Measurements from ENCODE around the gene HLA-DOB.

Gene HLA-DOB

DNA sequence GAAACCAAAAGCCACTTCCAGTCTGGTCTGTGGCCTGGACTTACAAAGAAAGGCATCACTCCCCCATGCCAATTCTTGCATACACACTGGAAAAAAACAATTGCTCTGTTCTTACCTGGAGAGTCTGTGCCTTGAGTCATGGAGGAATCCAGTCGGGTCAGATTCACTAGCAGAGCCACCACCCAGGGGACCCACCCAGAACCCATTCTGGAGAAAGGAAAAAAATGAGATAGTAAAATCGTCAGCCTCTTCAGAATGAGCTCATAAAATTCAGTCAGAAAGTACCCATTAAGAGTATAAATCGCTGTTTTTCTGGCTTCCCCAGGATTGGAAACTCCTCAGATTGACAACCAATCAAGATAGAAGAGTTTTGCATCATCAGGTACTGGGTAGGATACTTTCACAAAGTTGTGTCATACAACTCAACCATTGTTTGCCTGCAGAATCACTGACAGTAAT is at the start of gene HLA-DOB:
Gene HLA-DOB (minus strand): TSS at position 257 of the 459 bp plus-strand sequence. CDS start 51 bp downstream, at position 206.
- DNase-seq (ENCODE audit: low read depth), result no peak

DNA sequence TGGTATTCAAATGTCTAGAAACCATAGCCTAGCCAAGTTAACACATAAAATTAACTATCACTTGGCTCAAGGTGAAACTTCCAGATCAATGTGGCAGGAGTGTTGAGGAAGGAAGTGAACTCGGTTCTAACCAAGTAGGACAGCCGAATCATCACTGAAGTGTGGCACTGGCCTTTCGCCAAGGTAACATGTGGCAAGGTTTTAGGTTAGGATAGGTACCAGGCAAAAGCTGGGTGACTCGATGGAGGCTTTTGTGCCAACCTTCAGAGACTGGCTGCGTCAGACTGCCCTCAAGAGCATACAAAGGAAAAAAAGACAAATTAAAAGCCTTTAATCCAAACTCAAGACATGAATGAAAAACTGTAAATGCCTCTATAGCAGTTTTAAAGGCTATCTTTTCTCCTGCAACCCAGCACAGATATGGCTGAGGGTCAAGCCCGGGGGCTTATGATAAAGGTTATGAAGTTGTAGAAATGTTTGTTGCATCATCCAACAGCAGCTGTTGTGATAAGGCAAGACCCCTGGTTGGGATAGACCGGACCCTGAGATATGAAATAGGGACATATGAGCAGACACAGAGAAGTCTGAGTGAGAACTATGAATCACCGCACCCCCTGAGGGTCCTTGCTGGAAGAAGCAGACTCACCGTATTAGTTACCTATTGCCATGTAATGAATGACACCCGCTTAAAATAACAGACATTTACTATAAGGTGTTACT is 49.1 kb upstream of the HLA-DOB start:
- no peak for DNase-seq (ENCODE audit: low read depth)

DNA sequence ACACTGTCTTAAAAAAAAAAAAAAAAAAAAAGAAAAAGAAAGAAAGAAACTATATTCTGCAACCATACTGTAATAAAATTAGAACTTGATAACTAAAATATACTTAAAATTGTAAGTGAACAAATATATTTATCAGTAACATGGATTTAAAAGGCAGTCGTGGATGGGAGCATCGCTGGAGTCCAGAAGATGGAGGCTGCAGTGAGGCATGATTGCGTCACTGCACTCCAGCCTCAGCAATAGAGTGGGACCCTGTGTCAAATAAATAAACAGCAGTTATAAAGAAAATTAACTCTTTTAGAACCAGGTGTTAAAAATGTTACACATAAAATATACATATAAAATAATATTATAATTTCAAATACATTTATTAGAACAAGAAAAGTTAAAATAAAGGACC is 45.9 kb upstream of the HLA-DOB start:
- no peak for DNase-seq (ENCODE audit: low read depth)

DNA sequence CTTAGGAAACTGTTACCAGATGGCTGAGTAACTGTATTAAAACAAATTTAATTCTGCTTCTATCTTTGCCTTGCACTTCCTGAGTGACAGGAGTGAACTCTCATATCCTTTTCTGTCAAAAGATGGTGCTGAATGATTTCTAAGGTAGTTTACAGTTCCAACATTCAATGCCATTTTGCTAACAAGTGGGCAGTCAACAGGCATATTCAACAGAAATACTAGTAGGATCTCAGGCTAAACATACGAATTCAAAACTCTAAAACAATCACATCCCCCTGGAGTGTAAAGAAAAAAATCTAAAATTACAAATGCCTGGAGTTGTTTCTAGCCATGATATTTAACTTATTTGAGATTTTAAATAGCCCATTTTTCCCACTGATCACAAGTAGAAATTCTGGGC is 43.9 kb upstream of the HLA-DOB start:
- no peak for DNase-seq (ENCODE audit: low read depth)

DNA sequence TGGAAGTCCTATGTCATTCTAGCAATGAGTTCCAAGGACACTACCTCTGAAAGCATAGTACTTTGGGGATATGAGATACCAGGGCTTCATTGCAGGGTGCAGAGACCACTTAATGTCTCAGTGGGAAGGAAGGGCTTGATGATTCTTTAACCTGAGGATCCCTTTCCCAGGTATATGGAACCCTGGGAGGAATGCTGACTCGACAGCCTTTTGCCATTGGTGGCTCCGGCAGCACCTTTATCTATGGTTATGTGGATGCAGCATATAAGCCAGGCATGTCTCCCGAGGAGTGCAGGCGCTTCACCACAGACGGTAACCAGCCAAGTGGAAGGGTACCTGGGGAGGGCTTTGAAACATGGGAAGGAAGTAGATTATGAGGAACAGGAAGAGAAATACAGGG is 41.4 kb upstream of the HLA-DOB start:
- no peak for DNase-seq (ENCODE audit: low read depth)

DNA sequence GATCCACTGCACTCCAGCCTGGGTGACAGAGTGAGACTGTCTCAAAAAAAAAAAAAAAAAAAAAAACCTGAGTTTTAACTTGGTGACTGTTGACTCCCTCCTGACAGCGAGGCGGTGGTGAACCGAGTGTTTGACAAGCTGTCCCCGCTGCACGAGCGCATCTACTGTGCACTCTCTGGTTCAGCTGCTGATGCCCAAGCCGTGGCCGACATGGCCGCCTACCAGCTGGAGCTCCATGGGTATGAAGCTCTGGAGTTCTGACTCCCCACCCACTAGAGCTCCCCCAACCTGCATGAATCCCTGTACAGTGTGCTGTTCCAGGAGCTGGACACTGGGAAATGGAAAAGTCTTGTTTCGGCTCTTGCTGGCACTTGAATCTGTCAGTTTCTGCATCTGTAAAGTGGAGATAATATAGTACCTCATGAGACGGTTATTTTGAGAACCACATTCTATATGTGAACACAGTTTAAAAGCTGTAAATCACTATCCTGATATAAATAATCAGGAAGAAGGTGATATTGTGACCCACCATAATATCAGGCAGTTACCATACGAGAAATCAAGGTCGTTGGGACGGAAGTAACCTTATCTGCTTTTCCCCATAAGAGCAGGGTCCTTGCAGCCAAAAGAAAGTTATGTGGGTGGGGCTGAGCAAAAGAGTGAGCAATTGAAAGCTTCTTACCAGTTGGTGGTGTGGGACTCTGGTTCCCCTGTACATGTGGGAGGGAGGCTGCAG is 40.5 kb upstream of the HLA-DOB start:
- no peak for DNase-seq (ENCODE audit: low read depth)

DNA sequence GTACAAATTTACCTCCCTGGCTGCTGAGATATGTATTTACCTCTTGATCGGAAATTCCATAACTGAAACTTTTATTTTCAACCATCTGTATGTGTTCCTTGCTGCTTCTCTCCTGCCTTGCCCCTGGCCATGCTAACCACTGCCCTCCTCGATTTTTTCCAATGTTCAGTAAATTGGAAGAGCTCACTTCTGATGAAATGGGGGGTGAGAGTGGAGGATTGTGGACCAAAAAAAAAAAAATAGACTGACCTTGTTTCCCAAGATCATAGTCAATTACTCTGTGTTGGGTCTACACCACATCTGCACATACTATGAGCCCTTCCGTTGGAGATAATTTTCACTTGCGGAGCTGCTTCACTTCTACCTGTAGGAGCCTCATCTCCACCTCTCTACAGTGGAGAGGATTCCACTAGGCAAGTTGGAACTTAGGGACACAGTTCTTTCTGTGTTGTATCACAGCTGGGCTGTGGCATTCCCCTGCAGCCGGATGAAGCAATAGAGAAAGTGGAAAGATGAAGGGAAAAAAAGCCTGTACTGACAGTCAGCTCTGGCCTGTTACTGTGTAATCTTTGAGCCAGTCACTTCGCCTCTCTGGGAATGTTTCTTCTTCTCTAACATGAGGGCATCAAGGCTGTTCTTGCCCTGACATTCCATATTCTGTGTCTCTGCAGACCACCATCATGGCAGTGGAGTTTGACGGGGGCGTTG is 38.8 kb upstream of the HLA-DOB start:
- no peak for DNase-seq (ENCODE audit: low read depth)

DNA sequence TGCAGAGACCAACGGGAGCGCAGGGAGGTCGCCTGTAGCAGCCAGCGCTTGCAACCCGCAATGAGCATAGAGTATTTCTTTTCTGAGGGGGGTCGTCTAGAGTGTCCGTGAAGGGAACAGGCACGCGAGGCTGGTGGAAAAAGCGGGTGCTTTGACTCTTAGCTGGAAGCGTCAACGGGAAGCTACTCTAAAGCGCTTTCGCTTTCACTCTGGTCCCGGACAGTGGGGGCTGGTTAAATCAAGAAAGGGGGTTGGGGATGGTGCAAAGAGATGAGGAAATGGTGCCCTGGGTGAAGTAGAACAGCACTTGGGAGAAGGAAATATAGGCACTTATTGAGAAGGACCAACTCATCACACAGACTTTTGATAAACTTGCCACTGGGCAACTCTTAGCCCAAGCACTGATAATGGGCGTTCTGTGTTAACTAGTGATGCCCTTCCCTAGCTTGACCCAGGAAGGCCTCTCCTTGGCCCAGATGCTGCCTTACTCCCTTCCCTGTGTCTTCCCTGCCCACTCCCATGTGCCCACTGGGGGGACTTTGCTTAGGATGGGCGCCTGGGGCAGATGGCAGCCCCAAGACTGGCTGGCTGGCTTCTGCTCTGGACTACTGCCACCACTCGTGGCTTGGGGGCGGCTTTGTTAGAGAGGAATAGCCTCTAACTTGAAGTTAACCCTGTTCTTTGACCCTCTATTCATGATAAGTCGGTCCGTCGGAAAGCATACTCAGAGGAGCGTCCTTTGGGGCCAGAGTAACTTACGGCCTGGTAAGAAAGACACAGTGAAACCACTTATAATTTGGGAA is 37.8 kb upstream of the HLA-DOB start:
- no peak for DNase-seq (ENCODE audit: low read depth)

DNA sequence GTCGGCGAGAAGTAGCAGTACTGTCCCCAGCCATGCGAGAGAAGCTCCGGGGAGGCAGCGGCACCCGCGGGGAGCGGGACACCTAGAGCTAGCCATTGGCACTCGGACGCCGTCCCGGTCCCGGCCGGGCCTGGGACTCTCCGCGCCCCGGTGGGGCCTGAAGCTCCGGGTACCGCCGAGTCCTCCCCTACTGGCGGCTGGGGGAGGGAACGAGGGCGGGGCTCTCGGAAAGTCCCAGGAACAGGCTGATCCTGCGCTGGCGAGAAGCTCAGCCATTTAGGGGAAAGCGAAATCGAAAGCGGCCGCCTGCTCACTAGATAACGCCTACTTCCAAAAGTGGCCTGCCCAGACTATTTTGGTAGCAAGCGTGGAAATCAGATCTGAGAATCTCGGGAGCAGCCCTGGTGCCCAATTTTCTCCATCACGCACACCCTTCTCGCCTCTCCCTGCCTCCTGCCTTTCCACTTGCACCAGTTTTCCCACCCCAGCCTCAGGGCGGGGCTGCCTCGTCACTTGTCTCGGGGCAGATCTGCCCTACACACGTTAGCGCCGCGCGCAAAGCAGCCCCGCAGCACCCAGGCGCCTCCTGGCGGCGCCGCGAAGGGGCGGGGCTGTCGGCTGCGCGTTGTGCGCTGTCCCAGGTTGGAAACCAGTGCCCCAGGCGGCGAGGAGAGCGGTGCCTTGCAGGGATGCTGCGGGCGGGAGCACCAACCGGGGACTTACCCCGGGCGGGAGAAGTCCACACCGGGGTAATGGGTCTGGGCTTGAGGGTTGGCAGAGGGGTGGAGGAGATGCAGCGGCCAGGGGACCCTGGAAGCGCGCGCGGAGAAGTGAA is 37.0 kb upstream of the HLA-DOB start, which contains the start of the genes PSMB9 and TAP1:
Gene PSMB9 (plus strand): TSS at position 652 of the 835 bp plus-strand sequence. CDS start 38 bp downstream, at position 690.
Gene TAP1 (minus strand): TSS at position 164 of the 835 bp plus-strand sequence. CDS start 68 bp downstream, at position 96.
- DNase-seq (ENCODE audit: low read depth), result peak; percentile 57

DNA sequence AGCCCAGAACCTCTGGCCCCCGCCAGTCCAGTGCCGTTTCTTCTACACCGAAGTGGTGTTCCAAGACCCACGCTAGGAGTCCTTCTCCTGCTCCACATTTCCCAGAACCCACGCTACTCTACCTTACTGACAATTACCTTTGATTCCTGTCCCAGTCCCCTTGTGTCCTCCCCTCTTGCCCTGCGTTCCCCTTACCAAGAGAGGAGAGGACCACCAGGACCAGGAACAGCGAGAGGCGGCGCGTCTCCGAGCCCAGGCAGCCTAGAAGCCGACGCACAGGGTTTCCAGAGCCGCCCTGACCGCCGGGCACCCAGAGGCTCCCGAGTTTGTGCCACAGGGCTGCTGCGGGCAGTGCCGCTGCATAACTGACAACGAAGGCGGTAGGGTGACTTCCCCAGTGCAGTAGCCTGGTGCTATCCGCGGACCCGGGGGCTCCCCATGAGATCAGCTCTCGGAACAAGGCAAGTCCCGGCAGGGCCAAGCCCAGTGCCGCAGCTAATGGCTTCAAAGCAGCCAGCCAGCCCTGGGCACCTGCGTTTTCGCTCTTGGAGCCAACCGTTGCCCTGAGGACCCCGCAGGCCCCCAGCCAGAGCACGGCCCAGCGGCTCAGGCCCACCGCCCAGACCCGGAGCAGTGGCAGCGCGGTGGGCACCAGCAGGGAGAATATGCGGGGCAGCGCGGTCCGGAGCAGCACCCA is 36.2 kb upstream of the HLA-DOB start:
- DNase-seq (ENCODE audit: low read depth), result no peak

DNA sequence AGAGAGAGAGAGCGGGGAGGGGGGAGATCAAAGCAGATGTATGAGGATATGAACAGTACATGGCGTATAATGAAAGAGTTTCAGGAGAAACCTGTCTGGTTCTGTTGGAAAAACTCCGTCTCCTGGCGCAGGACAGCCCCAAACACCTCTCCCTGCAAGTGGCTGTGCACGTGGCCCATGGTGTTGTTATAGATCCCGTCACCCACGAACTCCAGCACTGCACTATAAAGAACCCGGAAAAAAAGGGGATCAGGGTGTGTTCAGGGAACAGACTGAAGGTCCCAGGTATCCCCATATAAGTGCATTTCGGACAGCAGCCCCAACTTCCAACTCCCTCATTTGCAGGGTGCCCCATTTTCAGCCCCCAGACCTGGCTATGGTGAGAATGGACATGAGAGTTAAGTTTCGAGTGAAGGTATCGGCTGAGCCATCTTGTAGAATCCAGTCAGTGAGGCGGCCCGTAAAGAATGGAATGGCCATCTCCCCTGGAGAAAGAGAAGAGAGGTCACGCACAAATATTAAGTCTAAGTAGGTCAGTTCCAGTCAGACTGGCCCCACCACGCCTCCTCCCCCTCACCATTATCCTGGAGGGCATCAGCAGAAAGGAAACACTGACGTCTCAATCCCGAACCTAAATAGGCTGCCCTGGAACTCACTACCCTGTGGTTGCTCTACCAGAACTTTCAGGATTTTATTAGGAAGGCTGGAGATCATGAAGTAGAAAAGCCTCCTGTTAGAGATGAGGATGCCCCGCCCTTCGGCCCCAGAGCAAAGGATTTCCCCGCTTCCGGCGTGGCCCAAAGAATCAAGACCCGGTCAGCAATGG is 35.4 kb upstream of the HLA-DOB start:
- no peak for DNase-seq (ENCODE audit: low read depth)

DNA sequence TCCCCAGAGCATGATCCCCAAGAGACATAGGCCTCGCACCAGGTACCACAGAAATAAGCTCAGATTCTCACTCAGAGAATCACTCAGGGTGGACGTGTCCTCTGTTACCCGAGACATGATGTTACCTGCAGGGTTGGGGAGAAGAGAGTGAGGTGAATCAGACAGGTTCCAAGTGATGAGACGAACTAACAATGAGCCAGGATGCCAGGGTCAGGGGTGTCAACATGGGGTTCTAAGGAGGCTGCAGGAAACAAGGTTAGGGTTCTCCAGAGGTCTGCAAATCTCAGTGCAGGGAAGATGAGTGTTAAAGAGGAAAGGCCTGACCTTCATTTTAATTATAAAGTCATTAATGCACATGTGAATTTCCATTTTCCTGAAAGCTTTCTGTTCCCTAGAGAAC is 34.2 kb upstream of the HLA-DOB start:
- DNase-seq (ENCODE audit: low read depth), result no peak

DNA sequence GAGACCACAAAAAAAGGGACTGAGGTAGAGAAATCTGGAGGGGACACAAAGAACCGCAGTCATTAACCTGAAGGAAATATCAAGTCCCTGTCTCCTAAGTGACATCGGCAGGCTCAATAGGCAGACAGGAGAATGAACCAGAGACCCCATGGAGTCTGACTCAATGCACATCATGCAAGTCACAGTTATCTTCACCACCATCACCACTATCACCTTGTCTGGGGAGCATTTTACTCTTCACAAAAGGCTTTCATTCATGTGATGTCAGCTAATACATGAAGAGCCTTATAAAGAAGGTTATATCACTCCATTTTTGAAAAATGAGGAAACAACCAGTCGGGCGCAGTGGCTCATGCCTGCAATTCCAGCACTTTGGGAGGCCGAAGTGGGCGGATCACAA is 32.3 kb upstream of the HLA-DOB start:
- no peak for DNase-seq (ENCODE audit: low read depth)

DNA sequence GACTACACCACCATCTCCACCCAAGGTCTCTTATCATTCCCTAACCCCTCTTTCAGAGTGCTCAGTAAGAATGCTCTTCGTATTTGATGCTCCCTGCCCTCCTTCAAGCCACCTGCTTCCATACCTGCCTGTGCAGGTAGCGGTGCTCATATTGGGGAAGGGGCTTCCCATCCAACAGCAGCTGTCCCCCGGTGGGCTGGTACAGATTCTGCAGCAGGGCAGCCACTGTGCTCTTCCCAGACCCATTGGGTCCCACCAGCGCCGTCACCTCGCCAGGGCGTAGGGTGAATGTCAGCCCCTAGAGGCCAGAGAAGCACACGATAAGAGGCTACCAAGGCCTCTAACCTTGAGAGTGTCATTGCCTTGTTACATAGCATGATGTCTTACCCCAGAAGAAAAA is 31.0 kb upstream of the HLA-DOB start:
- DNase-seq (ENCODE audit: low read depth), result no peak

DNA sequence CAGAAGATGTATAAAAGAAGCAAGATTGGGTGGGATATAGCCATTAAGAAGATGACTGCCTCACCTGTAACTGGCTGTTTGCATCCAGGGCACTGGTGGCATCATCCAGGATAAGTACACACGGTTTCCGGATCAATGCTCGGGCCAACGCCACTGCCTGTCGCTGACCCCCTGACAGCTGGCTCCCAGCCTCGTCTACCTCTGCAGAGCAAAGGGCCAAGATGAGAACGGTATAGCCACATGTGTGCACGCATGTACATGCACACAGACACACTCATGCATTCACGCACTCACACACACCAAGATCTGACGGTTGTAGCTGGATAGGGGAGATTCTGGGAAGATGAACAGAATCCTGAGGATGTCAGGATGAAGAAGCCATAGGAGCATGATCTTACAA is 30.2 kb upstream of the HLA-DOB start:
- no peak for DNase-seq (ENCODE audit: low read depth)

DNA sequence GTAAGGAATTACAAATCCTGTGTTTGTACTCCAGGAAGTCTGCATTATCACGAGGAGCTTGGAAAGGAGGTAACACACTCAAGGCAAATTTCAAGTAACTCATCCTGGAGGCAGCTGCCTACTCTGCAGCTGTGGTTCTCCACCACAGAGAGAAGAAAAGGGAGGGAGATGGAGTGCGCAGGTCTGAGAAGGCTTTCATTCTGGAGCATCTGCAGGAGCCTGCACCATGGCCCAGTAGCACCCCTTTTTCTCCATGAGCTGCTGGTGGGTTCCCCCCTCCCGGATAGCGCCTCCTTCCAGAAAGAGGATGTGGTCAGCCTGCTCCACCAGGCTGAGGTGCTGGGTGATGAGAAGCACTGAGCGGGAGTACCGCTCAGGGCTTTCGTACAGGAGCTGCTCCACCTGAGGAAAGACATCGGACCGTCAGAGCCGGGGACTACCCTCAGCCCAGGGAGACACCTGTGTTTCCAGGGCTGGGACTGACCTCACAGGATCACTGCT is 28.6 kb upstream of the HLA-DOB start:
- no peak for DNase-seq (ENCODE audit: low read depth)

DNA sequence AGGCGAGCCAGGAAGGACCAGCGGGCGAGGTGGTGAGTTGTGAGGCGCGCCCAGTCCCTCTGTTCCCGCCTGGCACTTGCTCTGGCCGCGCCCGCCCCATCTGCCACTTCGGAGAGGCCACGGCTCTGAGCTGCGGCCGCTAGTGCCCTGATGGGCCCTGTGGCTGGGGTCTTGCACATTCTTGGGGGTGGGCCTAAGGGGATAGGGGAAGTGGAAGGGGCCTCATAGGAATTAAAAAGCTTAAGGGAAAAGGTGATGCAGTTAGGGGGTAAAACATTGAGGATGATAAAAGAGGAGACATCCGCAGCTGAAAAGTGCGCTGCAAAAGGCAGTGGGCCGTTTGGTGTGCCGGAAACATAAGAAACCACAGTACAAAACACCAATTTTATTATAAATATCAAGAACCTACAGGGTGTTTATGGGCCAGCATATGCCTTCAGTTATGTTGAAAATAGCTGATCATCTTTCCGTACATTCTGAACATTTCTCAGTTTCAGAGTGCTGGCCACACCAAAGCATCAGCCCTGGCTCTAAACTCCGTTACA is 28.1 kb upstream of the HLA-DOB start:
- no peak for DNase-seq (ENCODE audit: low read depth)

DNA sequence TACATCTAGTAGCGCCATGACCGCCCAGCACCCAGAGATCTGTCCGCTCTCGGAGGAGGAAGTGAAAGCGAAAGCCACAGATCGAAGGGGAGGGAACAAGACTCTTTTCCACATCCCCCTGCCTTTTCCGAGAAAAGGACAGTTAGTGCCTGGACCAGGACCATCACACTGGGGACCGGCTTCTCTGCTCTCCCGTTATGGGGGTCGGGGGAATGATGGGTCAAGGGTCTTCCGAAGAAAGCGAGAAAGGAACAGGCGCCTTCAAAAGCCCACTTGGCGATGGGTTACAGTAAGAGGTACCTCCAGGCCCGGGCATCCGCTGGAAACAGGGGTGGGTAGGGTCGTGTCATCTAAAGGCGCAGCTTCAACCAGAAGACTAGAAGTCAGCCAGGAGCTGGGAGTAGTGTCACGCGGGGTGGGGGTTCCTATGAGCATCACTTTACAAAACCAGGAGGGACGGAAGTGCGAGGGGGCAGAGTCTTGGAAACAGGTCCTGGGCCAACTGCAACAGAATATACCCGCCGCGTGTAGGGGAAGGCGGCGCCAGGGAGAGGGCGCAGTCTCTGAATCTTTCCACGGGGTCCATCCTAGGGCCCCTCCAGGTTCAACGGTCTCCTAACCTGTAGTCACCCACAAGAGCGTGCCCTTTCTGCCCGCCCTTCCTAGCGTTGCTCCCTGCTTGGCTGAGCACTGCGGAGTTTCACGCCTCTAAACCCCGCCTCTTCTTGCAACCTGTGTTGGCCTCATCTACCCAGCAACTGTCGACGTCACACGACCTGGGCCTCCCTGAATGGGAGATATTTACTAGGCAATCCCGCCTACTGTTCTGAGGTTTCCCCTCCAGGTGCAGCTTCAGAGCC is 27.4 kb upstream of the HLA-DOB start, which contains the start of gene PSMB8:
Gene PSMB8 (minus strand): TSS at position 69 of the 860 bp plus-strand sequence. CDS start 51 bp downstream, at position 18.
- DNase-seq (ENCODE audit: low read depth), result peak; percentile 65
